Tibial nerve (tissue), 4 donors: ENCODE results near the gene PEF1. TPM values are rescaled to one million over a fixed set of nuclear protein-coding genes. Genes with fewer than 3 reads are reported as not detected.

ENCODE experiments used
- DNase-seq, 2 donors: peaks; one replicate each; pipeline ENCODE4 v3.0.0-alpha.2; 2019; ENCODE audit warnings: low spot score in 2 of 2
- H3K27ac ChIP-seq, 4 donors: fragments of 200-600 bp; sonication (generic) in 3 of 4; one replicate each; pipeline ENCODE4 v1.5.1; 2017 to 2019; ENCODE audit warnings: mild to moderate bottlenecking in 1 of 4
- H3K27me3 ChIP-seq, 2 donors: fragments of 200-600 bp; sonication (generic) in 1 of 2; one replicate each; pipeline versions ENCODE4 v1.5.1 to v1.6.0; 2017 to 2019
- H3K36me3 ChIP-seq, 3 donors: fragments of 200-600 bp; sonication (generic); one replicate each; pipeline ENCODE4 v1.5.1; 2018 to 2019
- H3K4me1 ChIP-seq, 4 donors: fragments of 200-600 bp; sonication (generic) in 3 of 4; one replicate each; pipeline ENCODE4 v1.5.1; 2017 to 2019
- H3K4me3 ChIP-seq, 4 donors: fragments of 200-600 bp; sonication (generic) in 3 of 4; one replicate each; pipeline ENCODE4 v1.5.1; 2017 to 2019; ENCODE audit warnings: mild to moderate bottlenecking in 1 of 4, moderate library complexity in 1 of 4
- H3K9me3 ChIP-seq, 4 donors: fragments of 200-600 bp; sonication (generic) in 3 of 4; one replicate each; pipeline ENCODE4 v1.5.1; 2017 to 2019
- CTCF ChIP-seq, 5 experiments: fragments of 200-600 bp in 3 of 5; fragments of 450-650 bp in 2 of 5; sonication (generic) in 3 of 5; IDR thresholded peaks; one replicate each; pipeline ENCODE4 v1.5.1; 2016 to 2019; ENCODE audit warnings: antibody characterized with exemption in 5 of 5, mild to moderate bottlenecking in 3 of 5, moderate library complexity in 2 of 5
- EP300 ChIP-seq, 2 donors: sonication (generic); formaldehyde crosslinking; IDR thresholded peaks; one replicate each; pipeline ENCODE4 v1.6.1; 2017; ENCODE audit warnings: antibody characterized with exemption in 2 of 2, mild to moderate bottlenecking in 1 of 2
- POLR2A ChIP-seq, 2 donors: fragments of 450-650 bp; IDR thresholded peaks; one replicate each; pipeline ENCODE4 v1.6.1; 2017; ENCODE audit warnings: antibody characterized with exemption in 2 of 2, mild to moderate bottlenecking in 2 of 2, moderate library complexity in 2 of 2
- WGBS, 2 donors: methylation state at CpG; one replicate each; pipeline ENCODE4 v1.1.5; 2018; 5-methylcytosine and 5-hydroxymethylcytosine counted together
- total RNA-seq, 4 donors: library from RNA; depleted of rRNA; stranded (reverse); fragments of >200 nt; gene quantifications; one replicate each; pipeline ENCODE4 v1.1.0, GENCODE V29; 2016

PEF1 gene
- total RNA-seq, 4 donors from 2014 or later, result 62.5 to 108 (median 89.7) TPM

GRCh38 chr1:31621847-31622730, 22.6 kb downstream of the PEF1 start:
- Histone ChIP-seq H3K4me3 (no peak overlapping the region), H3K27me3 (peaks cover 0 to 21% of the 10 kb centered on the region in 2 donors), H3K36me3 (peaks cover 0 to 12% (median 0%) of the 10 kb centered on the region in 3 donors), H3K9me3 (no peaks in the 10 kb centered on the region), H3K27ac (no peak overlapping the region), H3K4me1 (peaks cover 0 to 28% (median 20%) of the 10 kb centered on the region in 4 donors)
- no peak for DNase-seq
- WGBS, 2 donors, result 76 to 81% methylated on average over 14 to 15 of the region's 15 CpGs
- TF ChIP-seq POLR2A (IDR thresholded peaks at IDR 0.05) (no peak), EP300 (IDR thresholded peaks at IDR 0.05) (no peak), CTCF (IDR thresholded peaks at IDR 0.05) (no peak)

GRCh38 chr1:31621498-31621820, 23.2 kb downstream of the PEF1 start:
- no peak for DNase-seq
- TF ChIP-seq POLR2A (IDR thresholded peaks at IDR 0.05) (no peak), EP300 (IDR thresholded peaks at IDR 0.05) (no peak), CTCF (IDR thresholded peaks at IDR 0.05) (no peak)
- Histone ChIP-seq H3K4me3 (no peak overlapping the region), H3K36me3 (peaks cover 0 to 12% (median 0%) of the 10 kb centered on the region in 3 donors), H3K4me1 (peaks cover 0 to 23% (median 16%) of the 10 kb centered on the region in 4 donors), H3K27me3 (peaks cover 0 to 27% of the 10 kb centered on the region in 2 donors), H3K9me3 (no peaks in the 10 kb centered on the region), H3K27ac (no peak overlapping the region)
- WGBS, 2 donors, result 96 to 98% methylated on average over 5 of the region's 5 CpGs

GRCh38 chr1:31620631-31621497, 23.8 kb downstream of the PEF1 start:
- Histone ChIP-seq H3K9me3 (no peaks in the 10 kb centered on the region), H3K27me3 (peaks cover 0 to 33% of the 10 kb centered on the region in 2 donors), H3K4me3 (no peak overlapping the region), H3K36me3 (peaks cover 0 to 12% (median 0%) of the 10 kb centered on the region in 3 donors), H3K4me1 (peaks cover 0 to 17% (median 11%) of the 10 kb centered on the region in 4 donors), H3K27ac (no peak overlapping the region)
- WGBS, 2 donors, result 89 to 90% methylated on average over 16 to 17 of the region's 20 CpGs
- TF ChIP-seq CTCF (IDR thresholded peaks at IDR 0.05) (no peak), EP300 (IDR thresholded peaks at IDR 0.05) (no peak), POLR2A (IDR thresholded peaks at IDR 0.05) (no peak)
- no peak for DNase-seq

GRCh38 chr1:31618916-31619846, 25.5 kb downstream of the PEF1 start:
- WGBS, 2 donors, result 84 to 85% methylated on average over 16 to 17 of the region's 23 CpGs
- no peak for DNase-seq
- no peak overlapping the region for H3K4me3 ChIP-seq
- H3K27ac ChIP-seq, result no peak overlapping the region
- no peaks in the 10 kb centered on the region for H3K9me3 ChIP-seq
- peaks cover 0 to 33% of the 10 kb centered on the region in 2 donors for H3K27me3 ChIP-seq
- peaks cover 0 to 14% (median 8%) of the 10 kb centered on the region in 4 donors for H3K4me1 ChIP-seq
- TF ChIP-seq CTCF (IDR thresholded peaks at IDR 0.05), result no peak
- TF ChIP-seq EP300 (IDR thresholded peaks at IDR 0.05), result no peak
- TF ChIP-seq POLR2A (IDR thresholded peaks at IDR 0.05), result no peak
- H3K36me3 ChIP-seq, result no peaks in the 10 kb centered on the region
